Measurements from ENCODE around the gene RPL38.

Gene RPL38

GRCh38 chr17:74217037-74217730 is 13.7 kb downstream of the RPL38 start:
- Histone ChIP-seq H3K27ac (replicated peaks) (no peak overlapping the region), H3K4me3 (replicated peaks; ENCODE audit: insufficient read depth, low read length) (no peak overlapping the region), H3K27me3 (ENCODE audit: insufficient read depth, poor library complexity, severe bottlenecking) (no peaks in the 10 kb centered on the region)
- TF ChIP-seq SPI1 (IDR thresholded peaks at IDR 0.05; ENCODE audit: borderline replicate concordance, low read depth): no peak
- TF ChIP-seq POLR2AphosphoS5 (IDR thresholded peaks at IDR 0.05; ENCODE audit: low read depth): no peak
- no peak for TF ChIP-seq CTCF (IDR thresholded peaks at IDR 0.05; ENCODE audit: insufficient read depth, low read length)
- no peak for TF ChIP-seq REST (IDR thresholded peaks at IDR 0.05; ENCODE audit: insufficient replicate concordance, low read depth)
- TF ChIP-seq GABPA (IDR thresholded peaks at IDR 0.05; ENCODE audit: low read depth): no peak
- DNase-seq (ENCODE audit: low read depth in 1 of 2, low spot score in 1 of 2): peak in 1 of 2 experiments; percentile 33

GRCh38 chr17:74217888-74218287 is 14.4 kb downstream of the RPL38 start:
- no peak for DNase-seq (ENCODE audit: low read depth in 1 of 2, low spot score in 1 of 2)
- Histone ChIP-seq H3K27me3 (ENCODE audit: insufficient read depth, poor library complexity, severe bottlenecking) (no peaks in the 10 kb centered on the region), H3K27ac (replicated peaks) (no peak overlapping the region), H3K4me3 (replicated peaks; ENCODE audit: insufficient read depth, low read length) (no peak overlapping the region)
- no peak for TF ChIP-seq REST (IDR thresholded peaks at IDR 0.05; ENCODE audit: insufficient replicate concordance, low read depth)
- TF ChIP-seq SPI1 (IDR thresholded peaks at IDR 0.05; ENCODE audit: borderline replicate concordance, low read depth): no peak
- no peak for TF ChIP-seq CTCF (IDR thresholded peaks at IDR 0.05; ENCODE audit: insufficient read depth, low read length)

GRCh38 chr17:74218436-74218835 is 15.0 kb downstream of the RPL38 start:
- TF ChIP-seq REST (IDR thresholded peaks at IDR 0.05; ENCODE audit: insufficient replicate concordance, low read depth): no peak
- no peak for TF ChIP-seq GABPA (IDR thresholded peaks at IDR 0.05; ENCODE audit: low read depth)
- TF ChIP-seq CTCF (IDR thresholded peaks at IDR 0.05; ENCODE audit: insufficient read depth, low read length): no peak
- no peak for TF ChIP-seq POLR2AphosphoS5 (IDR thresholded peaks at IDR 0.05; ENCODE audit: low read depth)
- TF ChIP-seq SPI1 (IDR thresholded peaks at IDR 0.05; ENCODE audit: borderline replicate concordance, low read depth): no peak

More at GRCh38 chr17:74218436-74218835, 15.0 kb downstream of the RPL38 start:
- H3K27ac ChIP-seq (replicated peaks): no peak overlapping the region
- no peaks in the 10 kb centered on the region for H3K27me3 ChIP-seq (ENCODE audit: insufficient read depth, poor library complexity, severe bottlenecking)
- DNase-seq (ENCODE audit: low read depth in 1 of 2, low spot score in 1 of 2): no peak
- no peak overlapping the region for H3K4me3 ChIP-seq (replicated peaks; ENCODE audit: insufficient read depth, low read length)

All from HL-60 (cell line).